Mammary epithelial cell (primary cell): ENCODE results near the gene ELMO3.

Experiments
- CTCF ChIP-seq, 2 donors: IDR thresholded peaks in 1 of 2; conservative IDR thresholded peaks in 1 of 2; 2 replicates each; pipeline ENCODE4 v1.5.1; 2011 to 2012; ENCODE audit warnings: inconsistent platforms in 2 of 2, low read length in 2 of 2, mild to moderate bottlenecking in 2 of 2, control low read depth in 1 of 2, low read depth in 1 of 2; ENCODE audit not compliant: insufficient read depth in 1 of 2; ENCODE audit errors: extremely low read depth in 1 of 2
- EZH2 ChIP-seq: IDR thresholded peaks from 2 replicates; pipeline ENCODE4 v1.6.1; 2012; ENCODE audit warnings: low read length, inconsistent platforms, borderline replicate concordance

DNA sequence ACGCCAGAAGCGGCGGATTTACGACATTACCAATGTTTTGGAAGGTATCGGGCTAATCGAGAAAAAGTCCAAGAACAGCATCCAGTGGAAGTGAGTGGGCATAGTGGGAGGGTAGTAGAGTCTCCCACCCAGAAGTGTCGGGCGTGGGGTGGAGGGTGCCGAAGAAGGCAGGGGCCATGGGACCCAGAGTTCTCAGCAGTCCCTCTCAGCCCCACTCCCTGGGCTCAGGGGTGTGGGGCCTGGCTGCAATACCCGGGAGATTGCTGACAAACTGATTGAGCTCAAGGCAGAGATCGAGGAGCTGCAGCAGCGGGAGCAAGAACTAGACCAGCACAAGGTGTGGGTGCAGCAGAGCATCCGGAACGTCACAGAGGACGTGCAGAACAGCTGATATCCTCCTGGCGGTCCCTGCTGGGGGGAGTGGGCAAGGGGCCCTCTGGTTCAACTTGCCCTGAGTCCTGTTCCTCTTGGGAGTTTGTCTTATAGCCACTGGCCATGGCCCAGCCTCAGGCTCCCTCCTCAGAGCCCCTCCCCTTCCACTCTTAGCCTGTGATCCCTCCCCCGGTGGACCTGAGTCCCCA lies 6.1 kb upstream of the ELMO3 start:
- TF ChIP-seq CTCF (conservative IDR thresholded peaks at IDR 0.05 in 1 of 2, IDR thresholded peaks at IDR 0.05 in 1 of 2; ENCODE audit: extremely low read depth in 1 of 2, insufficient read depth in 1 of 2, low read depth in 1 of 2, low read length in 2 of 2) (no peak), EZH2 (no peak)
